ENCODE results near the gene SLC31A1. TPM values are rescaled to one million over a fixed set of nuclear protein-coding genes. Genes with fewer than 3 reads are reported as not detected.

Gene SLC31A1
- total RNA-seq, 1 donor from 2014 or later = 43.4 TPM

- Histone ChIP-seq H3K4me1 (no peaks in the 10 kb centered on the region), H3K36me3 (peaks cover 64% of the 10 kb centered on the region), H3K27ac (no peak overlapping the region), H3K27me3 (no peaks in the 10 kb centered on the region), H3K9me3 (no peaks in the 10 kb centered on the region), H3K4me3 (no peak overlapping the region)
- TF ChIP-seq CTCF (IDR thresholded peaks at IDR 0.05) = no peak
- DNase-seq = no peak
- ATAC-seq = no peak
- intact Hi-C loops (cut with DNase I) = no loop called here
Observed at GRCh38 chr9:113261917-113262671, 40.8 kb downstream of the SLC31A1 start.

GRCh38 chr9:113266174-113266573, 44.8 kb downstream of the SLC31A1 start:
- peaks cover 64% of the 10 kb centered on the region for H3K36me3 ChIP-seq
- TF ChIP-seq CTCF (IDR thresholded peaks at IDR 0.05) = no peak
- no peaks in the 10 kb centered on the region for H3K27me3 ChIP-seq
- H3K4me1 ChIP-seq = no peaks in the 10 kb centered on the region
- intact Hi-C loops (cut with DNase I) = no loop called here
- no peak overlapping the region for H3K27ac ChIP-seq
- no peak overlapping the region for H3K4me3 ChIP-seq
- DNase-seq = no peak
- H3K9me3 ChIP-seq = no peaks in the 10 kb centered on the region
- no peak for ATAC-seq

DNA sequence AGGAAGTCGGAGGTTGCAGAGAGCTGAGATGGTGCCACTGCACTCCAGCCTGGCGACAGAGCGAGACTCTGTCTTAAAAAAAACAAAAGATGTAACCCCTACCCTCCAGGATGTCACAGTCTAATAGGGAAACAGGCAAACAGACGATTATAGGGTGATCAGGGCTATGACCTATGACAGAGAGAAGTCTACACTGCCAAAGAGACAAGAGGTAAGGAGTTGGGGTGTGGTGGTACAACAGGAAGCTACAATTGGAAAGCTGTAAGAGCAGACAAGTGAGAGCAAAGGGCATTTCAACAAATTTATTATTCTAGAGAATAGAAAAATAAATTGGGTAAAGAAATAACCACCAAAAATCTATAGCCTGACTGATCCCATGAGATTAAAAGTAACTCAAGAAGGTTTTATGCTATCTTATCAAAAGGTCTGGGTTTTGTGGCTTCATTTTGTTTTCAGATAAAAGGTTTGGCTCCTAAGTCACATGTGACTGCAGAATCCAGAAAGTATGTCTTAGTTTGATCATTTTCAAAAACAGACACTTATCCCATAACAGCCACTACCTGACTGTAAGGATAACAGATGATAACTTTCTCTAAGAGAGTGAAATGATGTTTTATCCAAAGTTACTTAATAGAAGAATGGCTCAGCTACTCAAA, 46.7 kb downstream of the SLC31A1 start:
- Histone ChIP-seq H3K36me3 (peaks cover 67% of the 10 kb centered on the region), H3K27me3 (no peaks in the 10 kb centered on the region), H3K4me1 (no peaks in the 10 kb centered on the region), H3K4me3 (no peak overlapping the region), H3K27ac (no peak overlapping the region), H3K9me3 (no peaks in the 10 kb centered on the region)
- peak; percentile 39 for ATAC-seq
- no peak for DNase-seq
- intact Hi-C loops (cut with DNase I) = no loop called here
- TF ChIP-seq CTCF (IDR thresholded peaks at IDR 0.05) = no peak

DNA sequence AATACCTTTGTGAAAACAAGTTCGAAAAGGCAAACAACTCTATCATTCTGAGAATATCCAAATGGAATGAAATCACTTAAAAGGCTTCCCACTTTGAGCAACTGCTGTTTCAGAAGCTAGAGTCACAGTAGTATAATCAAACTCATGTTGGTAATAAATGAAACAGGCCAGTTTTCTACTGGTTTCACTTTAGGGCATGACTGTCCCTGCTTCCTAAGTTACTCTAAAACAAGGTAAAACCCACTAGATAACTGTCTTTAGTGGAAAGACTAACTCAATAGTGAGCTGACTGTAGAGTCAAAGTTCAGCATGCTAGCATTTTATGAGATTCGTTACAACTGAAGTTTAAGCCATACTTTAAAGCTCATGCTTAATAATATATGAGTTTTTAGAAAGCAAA, 48.0 kb downstream of the SLC31A1 start:
- Histone ChIP-seq H3K36me3 (peaks cover 72% of the 10 kb centered on the region), H3K27me3 (no peaks in the 10 kb centered on the region), H3K4me3 (no peak overlapping the region), H3K27ac (no peak overlapping the region), H3K9me3 (no peaks in the 10 kb centered on the region), H3K4me1 (peaks cover 4% of the 10 kb centered on the region)
- no peak for TF ChIP-seq CTCF (IDR thresholded peaks at IDR 0.05)
- no peak for DNase-seq
- intact Hi-C loops (cut with DNase I) = no loop called here
- no peak for ATAC-seq

GRCh38 chr9:113269871-113270270, 48.5 kb downstream of the SLC31A1 start:
- Histone ChIP-seq H3K4me3 (no peak overlapping the region), H3K27ac (no peak overlapping the region), H3K36me3 (peaks cover 72% of the 10 kb centered on the region), H3K9me3 (no peaks in the 10 kb centered on the region), H3K27me3 (no peaks in the 10 kb centered on the region), H3K4me1 (peaks cover 4% of the 10 kb centered on the region)
- no peak for DNase-seq
- intact Hi-C loops (cut with DNase I) = loop anchor here (10.0 kb wide), 1 partner anchor 325 kb away; no protein-coding TSS in a partner anchor
- ATAC-seq = no peak
- TF ChIP-seq CTCF (IDR thresholded peaks at IDR 0.05) = no peak
